CD4-positive, alpha-beta T cell treated with Interleukin-12 subunit alpha and Interleukin-12 subunit beta, for 1 hour (primary cell): ENCODE results near the gene SEC11A.
"Not testable (repeated sequence)": the region's sequence is repeated elsewhere in the genome, so short reads cannot be mapped to it uniquely, and the experiment has no call there.

Source experiments
- DNase-seq: peaks from one replicate; pipeline ENCODE4 v3.0.0-alpha.2; 2020

The SEC11A gene

GRCh38 chr15:84716036-84716732 is at the start of gene SEC11A:
SEC11A (minus strand) TSS chr15:84716139; CDS start chr15:84716075, 64 bp downstream.
- peak; percentile 92 for DNase-seq

- DNase-seq, result no peak
These were observed 49.7 kb upstream of the SEC11A start for GRCh38 chr15:84765675-84766074.

DNA sequence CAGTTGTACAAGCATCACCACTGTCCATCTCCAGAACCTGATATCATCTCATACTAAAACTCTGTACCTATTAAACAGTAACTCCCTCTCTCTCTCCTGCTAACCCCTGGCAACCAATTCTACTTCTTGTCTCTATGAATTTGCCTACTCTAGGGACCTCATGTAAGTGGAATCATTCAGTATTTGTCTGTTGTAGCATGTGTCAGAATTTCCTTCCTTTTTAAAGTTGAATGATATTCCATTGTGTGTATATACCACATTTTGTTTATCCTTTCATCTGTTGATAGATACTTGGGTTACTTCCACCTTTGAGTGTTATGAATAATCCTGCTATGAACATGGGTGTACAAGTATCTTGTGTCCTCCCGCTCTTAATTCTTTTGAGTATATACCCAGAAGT is 49.0 kb upstream of the SEC11A start:
- DNase-seq, result no peak

DNA sequence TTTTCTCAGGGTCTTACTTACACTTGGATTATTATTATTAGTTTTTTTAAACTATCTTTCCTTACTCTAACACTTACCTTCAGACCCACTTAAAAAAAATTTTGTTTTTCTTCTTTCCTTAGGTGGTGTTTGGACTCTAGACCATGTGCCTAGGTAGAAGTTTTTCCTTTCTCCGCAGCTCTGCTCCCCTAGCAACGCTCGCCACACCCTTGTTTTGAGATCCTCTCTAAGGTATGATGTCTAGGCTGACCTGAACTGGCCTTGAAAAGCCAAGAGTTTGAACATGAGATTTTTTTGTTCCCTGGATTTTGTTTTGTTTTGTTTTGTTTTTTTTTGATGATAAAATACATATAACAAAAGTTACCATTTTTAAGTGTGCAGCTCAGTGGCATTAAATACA is 48.6 kb upstream of the SEC11A start:
- no peak for DNase-seq

GRCh38 chr15:84762840-84763572 is 47.1 kb upstream of the SEC11A start:
- no peak for DNase-seq

- no peak for DNase-seq
These were observed 45.7 kb upstream of the SEC11A start for GRCh38 chr15:84761607-84762131.

- no peak for DNase-seq
These were observed 44.3 kb upstream of the SEC11A start for GRCh38 chr15:84760219-84760618.

- DNase-seq, result no peak
These were observed 43.1 kb upstream of the SEC11A start for GRCh38 chr15:84759018-84759417.

DNA sequence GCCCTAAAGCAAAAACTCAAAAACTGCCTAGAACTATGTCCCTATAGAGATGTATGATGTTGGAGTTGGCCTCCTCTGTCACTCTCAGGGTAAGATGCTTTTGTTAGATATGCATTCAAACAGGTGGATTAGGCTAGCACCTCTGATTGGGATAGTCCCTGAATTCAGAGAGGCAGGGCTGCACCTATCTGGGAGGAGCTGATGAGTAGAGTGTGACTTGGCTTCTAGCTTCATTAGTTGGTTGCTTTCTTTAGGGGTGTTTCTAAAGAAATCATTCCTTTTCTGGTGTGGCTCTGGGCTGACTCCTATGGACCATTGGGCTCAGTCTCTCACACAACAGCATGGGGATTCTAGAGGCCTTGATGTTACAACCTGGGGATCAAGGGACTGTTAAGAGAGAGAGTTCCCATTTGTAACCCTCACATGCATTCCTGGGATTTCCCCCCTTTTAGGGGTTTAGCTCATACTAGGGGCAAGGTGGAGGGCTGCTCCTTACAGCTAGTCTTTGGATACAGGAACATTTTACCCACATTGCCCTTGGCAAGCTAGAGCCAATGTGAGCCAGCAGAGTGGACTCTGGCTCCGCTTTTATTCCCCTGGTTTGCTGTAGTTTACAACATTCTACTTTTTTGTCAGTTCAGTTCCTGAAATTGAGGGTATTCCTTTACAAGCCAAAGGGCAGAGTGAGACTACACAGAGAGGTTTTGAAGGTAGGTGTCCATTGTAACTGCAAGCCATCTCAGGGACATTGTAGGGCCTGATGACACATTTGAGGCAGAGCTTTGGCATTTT is 40.0 kb upstream of the SEC11A start:
- no peak for DNase-seq

- DNase-seq, result not testable (repeated sequence)
These were observed 39.0 kb upstream of the SEC11A start for GRCh38 chr15:84754889-84755288.

DNA sequence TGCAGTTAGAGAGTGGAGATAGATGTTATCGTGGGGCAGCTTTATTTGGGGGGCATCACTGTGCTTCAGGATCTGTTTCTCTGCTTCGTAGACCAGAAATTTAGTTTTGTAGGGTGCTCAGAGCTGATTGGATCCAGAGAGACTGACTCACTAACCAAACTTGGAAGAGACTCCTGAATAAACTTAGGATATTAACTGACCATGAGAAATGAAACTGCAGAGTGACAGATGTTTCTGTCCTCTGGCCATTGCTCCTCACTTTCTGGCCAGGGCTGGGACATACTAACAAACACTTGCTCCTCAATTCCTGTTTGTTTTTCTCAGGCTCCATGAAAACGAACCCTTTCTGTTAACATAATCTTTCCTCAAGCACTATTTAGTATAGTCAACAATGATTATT is 36.8 kb upstream of the SEC11A start:
- DNase-seq, result no peak

GRCh38 chr15:84752195-84752594 is 36.3 kb upstream of the SEC11A start:
- no peak for DNase-seq

GRCh38 chr15:84751721-84752120 is 35.8 kb upstream of the SEC11A start:
- DNase-seq, result not testable (repeated sequence)

GRCh38 chr15:84750583-84751092 is 34.7 kb upstream of the SEC11A start:
- DNase-seq, result no peak

- peak; percentile 59 for DNase-seq
These were observed 33.4 kb upstream of the SEC11A start for GRCh38 chr15:84749111-84749991.

GRCh38 chr15:84748274-84749110 is 32.6 kb upstream of the SEC11A start, which contains the start of gene ZNF592:
ZNF592 (plus strand) TSS chr15:84748592; CDS start chr15:84782676, 34,084 bp downstream.
- peak; percentile 87 for DNase-seq

GRCh38 chr15:84747416-84748273 is 31.7 kb upstream of the SEC11A start:
- DNase-seq, result peak; percentile 78

- no peak for DNase-seq
These were observed 25.2 kb upstream of the SEC11A start for GRCh38 chr15:84741121-84741520.

- no peak for DNase-seq
These were observed 24.8 kb upstream of the SEC11A start for GRCh38 chr15:84740691-84741090.

DNA sequence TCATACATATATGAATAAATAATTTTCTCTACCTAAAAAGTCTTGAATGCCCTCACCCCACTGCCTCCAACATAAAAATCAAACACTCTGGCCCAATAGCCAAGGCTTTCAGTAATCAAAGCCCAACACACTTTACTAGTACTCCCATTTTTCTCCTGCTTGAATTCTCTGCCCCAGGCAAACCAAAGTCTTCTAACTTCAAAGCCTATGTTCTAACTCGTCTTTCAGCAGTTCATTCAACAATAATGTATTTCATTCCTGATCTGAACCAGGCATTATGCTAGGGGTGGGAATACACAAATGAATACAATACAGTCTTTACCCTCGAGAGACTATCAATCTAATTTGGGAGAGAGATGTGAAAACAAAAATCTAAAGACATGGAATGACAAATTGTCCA is 21.1 kb upstream of the SEC11A start:
- no peak for DNase-seq
